Small intestine (tissue), 7 donors: Measurements from ENCODE around the gene TLNRD1. TPM values are rescaled to one million over a fixed set of nuclear protein-coding genes. Genes with fewer than 3 reads are reported as not detected.

Source experiments
- DNase-seq, 2 donors: peaks; one replicate each; pipeline versions ENCODE4 v3.0.0 to v3.0.0-alpha.2; 2013
- FAIRE-seq: peaks from 2 replicates; lab custom pipeline; 2012; peaks lifted over from hg19 to GRCh38; lab: Jason Lieb, UNC
- H3K27ac ChIP-seq, 3 donors: one replicate each; pipeline ENCODE4 v1.5.1; 2013; ENCODE audit warnings: low read length in 2 of 3, mild to moderate bottlenecking in 2 of 3, control low read depth in 1 of 3, inconsistent platforms in 1 of 3, low read depth in 1 of 3, moderate library complexity in 1 of 3
- H3K27me3 ChIP-seq, 3 donors: one replicate each; pipeline ENCODE4 v1.6.1; 2013; ENCODE audit warnings: low read length in 3 of 3, inconsistent platforms in 1 of 3; ENCODE audit not compliant: control insufficient read depth in 3 of 3, insufficient read depth in 3 of 3
- H3K36me3 ChIP-seq, 3 donors: one replicate each; pipeline ENCODE4 v1.6.1; 2013; ENCODE audit warnings: low read length in 3 of 3, inconsistent platforms in 1 of 3, low read depth in 1 of 3, mild to moderate bottlenecking in 1 of 3, moderate library complexity in 1 of 3; ENCODE audit not compliant: control insufficient read depth in 3 of 3, insufficient read depth in 2 of 3
- H3K4me1 ChIP-seq, 3 donors: one replicate each; pipeline ENCODE4 v1.6.1; 2013; ENCODE audit warnings: low read length in 2 of 3, inconsistent platforms in 1 of 3, low read depth in 1 of 3, mild to moderate bottlenecking in 1 of 3, moderate library complexity in 1 of 3; ENCODE audit not compliant: control insufficient read depth in 3 of 3, insufficient read depth in 2 of 3
- H3K4me3 ChIP-seq, 3 donors: one replicate each; pipeline ENCODE4 v1.5.1; 2013; ENCODE audit warnings: low read length in 3 of 3, control low read depth in 1 of 3, inconsistent platforms in 1 of 3, low read depth in 1 of 3, mild to moderate bottlenecking in 1 of 3, moderate library complexity in 1 of 3
- H3K9me3 ChIP-seq, 2 donors: one replicate each; pipeline ENCODE4 v1.6.1; 2013; ENCODE audit warnings: low read depth in 1 of 2, low read length in 1 of 2; ENCODE audit not compliant: control insufficient read depth in 2 of 2, insufficient read depth in 1 of 2
- WGBS, 3 donors: extraction: QIAGEN DNeasy Blood & Tissue Kit; methylation state at CpG; one replicate each; pipeline ENCODE4 v1.1.7; 2013; 5-methylcytosine and 5-hydroxymethylcytosine counted together
- polyA plus RNA-seq, 4 donors: library from polyadenylated mRNA; stranded (reverse) in 3 of 4; unstranded in 1 of 4; fragments of 200-250 nt in 3 of 4; fragments of 120-200 nt in 1 of 4; gene quantifications; one replicate each; pipeline versions ENCODE4 v1.2.1 to v1.2.3, GENCODE V29; 2013
- donor health status: healthy with polysubstance abuse.
- donor health status: control.
- donor health status: control.
- donor health status: Bipolar disorder and iron deficiency.
- donor health status: healthy.

The TLNRD1 gene
- polyA plus RNA-seq, 4 donors, result 4.9 to 11.9 (median 6.9) TPM

- H3K9me3 ChIP-seq, result no peaks in the 10 kb centered on the region
- H3K27ac ChIP-seq, result no peak overlapping the region
- no peak for FAIRE-seq
- no peak for DNase-seq
- H3K4me3 ChIP-seq, result no peak overlapping the region
- H3K27me3 ChIP-seq, result no peaks in the 10 kb centered on the region
- 80 to 92% (median 89%) methylated on average over 4 of the region's 4 CpGs for WGBS, 3 donors
- H3K36me3 ChIP-seq, result no peaks in the 10 kb centered on the region
- no peaks in the 10 kb centered on the region for H3K4me1 ChIP-seq
Measured at GRCh38 chr15:81010086-81010485, 9.4 kb downstream of the TLNRD1 start.

- DNase-seq (no peak), FAIRE-seq (no peak)
- Histone ChIP-seq H3K27ac (no peak overlapping the region), H3K36me3 (no peaks in the 10 kb centered on the region), H3K9me3 (no peaks in the 10 kb centered on the region), H3K4me1 (no peaks in the 10 kb centered on the region), H3K4me3 (no peak overlapping the region), H3K27me3 (no peaks in the 10 kb centered on the region)
Measured at GRCh38 chr15:81011593-81011992, 10.9 kb downstream of the TLNRD1 start.

GRCh38 chr15:81012588-81012987 is 11.9 kb downstream of the TLNRD1 start:
- Histone ChIP-seq H3K4me3 (no peak overlapping the region), H3K9me3 (no peaks in the 10 kb centered on the region), H3K27ac (no peak overlapping the region), H3K4me1 (no peaks in the 10 kb centered on the region), H3K36me3 (no peaks in the 10 kb centered on the region), H3K27me3 (no peaks in the 10 kb centered on the region)
- FAIRE-seq, result no peak
- no peak for DNase-seq
- 95 to 100% (median 100%) methylated on average over 2 of the region's 2 CpGs for WGBS, 3 donors

GRCh38 chr15:81013396-81013929 is 12.7 kb downstream of the TLNRD1 start:
- H3K9me3 ChIP-seq, result no peaks in the 10 kb centered on the region
- no peaks in the 10 kb centered on the region for H3K36me3 ChIP-seq
- no peaks in the 10 kb centered on the region for H3K4me1 ChIP-seq
- FAIRE-seq (no peak), DNase-seq (no peak)
- 58 to 84% (median 73%) methylated on average over 4 of the region's 4 CpGs for WGBS, 3 donors
- no peak overlapping the region for H3K27ac ChIP-seq
- H3K4me3 ChIP-seq, result no peak overlapping the region
- H3K27me3 ChIP-seq, result no peaks in the 10 kb centered on the region

GRCh38 chr15:81014446-81015093 is 13.8 kb downstream of the TLNRD1 start:
- FAIRE-seq (no peak), DNase-seq (no peak)
- Histone ChIP-seq H3K36me3 (no peaks in the 10 kb centered on the region), H3K9me3 (no peaks in the 10 kb centered on the region), H3K27ac (no peak overlapping the region), H3K4me3 (no peak overlapping the region), H3K27me3 (no peaks in the 10 kb centered on the region), H3K4me1 (no peaks in the 10 kb centered on the region)
- WGBS, 3 donors, result 85 to 94% (median 91%) methylated on average over 9 of the region's 9 CpGs

- Histone ChIP-seq H3K4me3 (no peak overlapping the region), H3K27ac (no peak overlapping the region), H3K36me3 (no peaks in the 10 kb centered on the region), H3K4me1 (no peaks in the 10 kb centered on the region), H3K9me3 (no peaks in the 10 kb centered on the region), H3K27me3 (no peaks in the 10 kb centered on the region)
- 74 to 86% (median 77%) methylated on average over 8 of the region's 8 CpGs for WGBS, 3 donors
- FAIRE-seq, result no peak
- no peak for DNase-seq
Measured at GRCh38 chr15:81015621-81016488, 15.1 kb downstream of the TLNRD1 start.

GRCh38 chr15:81016489-81017068 is 15.9 kb downstream of the TLNRD1 start:
- Histone ChIP-seq H3K4me3 (no peak overlapping the region), H3K4me1 (no peaks in the 10 kb centered on the region), H3K36me3 (no peaks in the 10 kb centered on the region), H3K9me3 (no peaks in the 10 kb centered on the region), H3K27ac (no peak overlapping the region), H3K27me3 (no peaks in the 10 kb centered on the region)
- DNase-seq (no peak), FAIRE-seq (no peak)
- WGBS, 3 donors, result 35 to 40% (median 36%) methylated on average over 1 of the region's 1 CpG

- DNase-seq (no peak), FAIRE-seq (no peak)
- Histone ChIP-seq H3K36me3 (no peaks in the 10 kb centered on the region), H3K9me3 (no peaks in the 10 kb centered on the region), H3K27me3 (no peaks in the 10 kb centered on the region), H3K4me1 (no peaks in the 10 kb centered on the region), H3K27ac (no peak overlapping the region), H3K4me3 (no peak overlapping the region)
- WGBS, 3 donors, result 92 to 97% (median 93%) methylated on average over 2 of the region's 2 CpGs
Measured at GRCh38 chr15:81018197-81018596, 17.5 kb downstream of the TLNRD1 start.
